Tibial artery (tissue), 4 donors: ENCODE measurements around the gene ITGB6.

Experiments used
- DNase-seq, 2 donors: peaks; one replicate each; pipeline ENCODE4 v3.0.0-alpha.2; 2019
- H3K27ac ChIP-seq, 2 donors: fragments of 200-600 bp; sonication (generic) in 1 of 2; 1 replicate in 1 of 2; 2 replicates in 1 of 2; pipeline ENCODE4 v1.5.1; 2018 to 2019; ENCODE audit warnings: mild to moderate bottlenecking in 1 of 2
- H3K27me3 ChIP-seq, 2 donors: fragments of 200-600 bp; sonication (generic) in 1 of 2; one replicate each; pipeline versions ENCODE4 v1.5.1 to v1.6.0; 2016 to 2019
- H3K36me3 ChIP-seq, 3 donors: fragments of 200-600 bp; sonication (generic) in 2 of 3; one replicate each; pipeline ENCODE4 v1.5.1; 2016 to 2019; ENCODE audit warnings: mild to moderate bottlenecking in 2 of 3
- H3K4me1 ChIP-seq, 4 donors: fragments of 200-600 bp; sonication (generic) in 2 of 4; 1 replicate in 3 of 4; 2 replicates in 1 of 4; pipeline ENCODE4 v1.5.1; 2016 to 2019
- H3K4me3 ChIP-seq, 2 donors: fragments of 200-600 bp; sonication (generic) in 1 of 2; 1 replicate in 1 of 2; 2 replicates in 1 of 2; pipeline ENCODE4 v1.5.1; 2018 to 2019; ENCODE audit warnings: mild to moderate bottlenecking in 2 of 2
- H3K9me3 ChIP-seq, 3 donors: fragments of 200-600 bp; sonication (generic) in 1 of 3; one replicate each; pipeline ENCODE4 v1.5.1; 2016 to 2019
- CTCF ChIP-seq, 2 experiments: fragments of 200-600 bp in 1 of 2; fragments of 450-650 bp in 1 of 2; IDR thresholded peaks; one replicate each; pipeline ENCODE4 v1.5.1; 2017 to 2019; ENCODE audit warnings: antibody characterized with exemption in 2 of 2, mild to moderate bottlenecking in 1 of 2, moderate library complexity in 1 of 2
- intact Hi-C: fragments of 100-400 bp; cut with DNase I; formaldehyde crosslinking; loops from one replicate; pipeline ENCODE4 v1.15.0; 2023; ENCODE audit warnings: low total_unique reads

Gene ITGB6

GRCh38 chr2:160224507-160224906 lies 24.4 kb upstream of the ITGB6 start:
- TF ChIP-seq CTCF (IDR thresholded peaks at IDR 0.05): no peak
- no peaks in the 10 kb centered on the region for H3K27me3 ChIP-seq
- H3K36me3 ChIP-seq: no peaks in the 10 kb centered on the region
- H3K27ac ChIP-seq: no peak overlapping the region
- intact Hi-C loops: no loop called here
- peaks cover 0 to 51% (median 25%) of the 10 kb centered on the region in 4 donors for H3K4me1 ChIP-seq
- no peak overlapping the region for H3K4me3 ChIP-seq
- no peaks in the 10 kb centered on the region for H3K9me3 ChIP-seq
- no peak for DNase-seq

- no peak overlapping the region for H3K27ac ChIP-seq
- no peak for DNase-seq
- H3K27me3 ChIP-seq: no peaks in the 10 kb centered on the region
- no peak overlapping the region for H3K4me3 ChIP-seq
- no peaks in the 10 kb centered on the region for H3K36me3 ChIP-seq
- intact Hi-C loops: no loop called here
- H3K4me1 ChIP-seq: peaks cover 0 to 47% (median 23%) of the 10 kb centered on the region in 4 donors
- no peaks in the 10 kb centered on the region for H3K9me3 ChIP-seq
- TF ChIP-seq CTCF (IDR thresholded peaks at IDR 0.05): no peak
Observed at GRCh38 chr2:160224060-160224459, 24.0 kb upstream of the ITGB6 start.

- Histone ChIP-seq H3K27ac (no peak overlapping the region), H3K4me3 (no peak overlapping the region), H3K27me3 (no peaks in the 10 kb centered on the region), H3K4me1 (peaks cover 0 to 43% (median 21%) of the 10 kb centered on the region in 4 donors), H3K9me3 (no peaks in the 10 kb centered on the region), H3K36me3 (no peaks in the 10 kb centered on the region)
- intact Hi-C loops: no loop called here
- DNase-seq: no peak
- TF ChIP-seq CTCF (IDR thresholded peaks at IDR 0.05): no peak
Observed at GRCh38 chr2:160223560-160223959, 23.5 kb upstream of the ITGB6 start.

- Histone ChIP-seq H3K4me3 (no peak overlapping the region), H3K9me3 (no peaks in the 10 kb centered on the region), H3K4me1 (peaks cover 0 to 35% (median 13%) of the 10 kb centered on the region in 4 donors), H3K27me3 (no peaks in the 10 kb centered on the region), H3K36me3 (no peaks in the 10 kb centered on the region), H3K27ac (no peak overlapping the region)
- intact Hi-C loops: no loop called here
- TF ChIP-seq CTCF (IDR thresholded peaks at IDR 0.05): no peak
- no peak for DNase-seq
Observed at GRCh38 chr2:160222546-160223283, 22.6 kb upstream of the ITGB6 start.

GRCh38 chr2:160221391-160222276 lies 21.6 kb upstream of the ITGB6 start:
- H3K36me3 ChIP-seq: no peaks in the 10 kb centered on the region
- H3K4me1 ChIP-seq: peaks cover 0 to 26% (median 10%) of the 10 kb centered on the region in 4 donors
- no peaks in the 10 kb centered on the region for H3K9me3 ChIP-seq
- peak overlapping the region in 1 of 2 donors; percentile 34 for H3K27ac ChIP-seq
- no peaks in the 10 kb centered on the region for H3K27me3 ChIP-seq
- H3K4me3 ChIP-seq: no peak overlapping the region
- DNase-seq: no peak
- intact Hi-C loops: no loop called here
- TF ChIP-seq CTCF (IDR thresholded peaks at IDR 0.05): no peak
